PFSK-1 (cell line): ENCODE data around the gene CCDC102A.
A peak's percentile ranks its signal among the peaks of the same experiment; 100 is the strongest.

ENCODE experiments used
- FOXP2 ChIP-seq: optimal IDR thresholded peaks from 2 replicates; pipeline ENCODE3; 2011; ENCODE audit warnings: borderline replicate concordance, control low read depth, inconsistent platforms; ENCODE audit not compliant: insufficient read depth; ENCODE audit errors: extremely low read length, extremely low read depth
- POLR2AphosphoS5 ChIP-seq: IDR thresholded peaks from 2 replicates; pipeline ENCODE4 v1.6.1; 2012; ENCODE audit warnings: low read depth, mild to moderate bottlenecking, control low read depth, low read length, moderate library complexity
- REST ChIP-seq, 2 experiments: IDR thresholded peaks; 2 replicates each; pipeline versions ENCODE4 v1.6.1 to v1.8.0; 2011 to 2012; ENCODE audit warnings: low read depth in 2 of 2, low read length in 2 of 2, control low read depth in 1 of 2, inconsistent platforms in 1 of 2, mild to moderate bottlenecking in 1 of 2, moderate library complexity in 1 of 2; ENCODE audit not compliant: insufficient read depth in 1 of 2
- SIN3A ChIP-seq: IDR thresholded peaks from 2 replicates; pipeline ENCODE4 v1.6.1; 2012; ENCODE audit warnings: mild to moderate bottlenecking, low read length, moderate library complexity, borderline replicate concordance; ENCODE audit not compliant: insufficient read depth
- TAF1 ChIP-seq: IDR thresholded peaks from 2 replicates; pipeline ENCODE4 v1.6.1; 2012; ENCODE audit warnings: low read length, control low read depth, borderline replicate concordance; ENCODE audit not compliant: insufficient read depth

The CCDC102A gene

GRCh38 chr16:57497121-57497520 is 39.2 kb downstream of the CCDC102A start:
- TF ChIP-seq POLR2AphosphoS5 (no peak), SIN3A (no peak), FOXP2 (no peak), TAF1 (no peak), REST (IDR thresholded peaks at IDR 0.05; ENCODE audit: insufficient read depth in 1 of 2, low read depth in 2 of 2, low read length in 2 of 2) (no peak)

GRCh38 chr16:57493767-57494166 is 42.6 kb downstream of the CCDC102A start:
- TF ChIP-seq POLR2AphosphoS5 (no peak), TAF1 (no peak), REST (IDR thresholded peaks at IDR 0.05; ENCODE audit: insufficient read depth in 1 of 2, low read depth in 2 of 2, low read length in 2 of 2) (no peak), SIN3A (no peak), FOXP2 (no peak)

DNA sequence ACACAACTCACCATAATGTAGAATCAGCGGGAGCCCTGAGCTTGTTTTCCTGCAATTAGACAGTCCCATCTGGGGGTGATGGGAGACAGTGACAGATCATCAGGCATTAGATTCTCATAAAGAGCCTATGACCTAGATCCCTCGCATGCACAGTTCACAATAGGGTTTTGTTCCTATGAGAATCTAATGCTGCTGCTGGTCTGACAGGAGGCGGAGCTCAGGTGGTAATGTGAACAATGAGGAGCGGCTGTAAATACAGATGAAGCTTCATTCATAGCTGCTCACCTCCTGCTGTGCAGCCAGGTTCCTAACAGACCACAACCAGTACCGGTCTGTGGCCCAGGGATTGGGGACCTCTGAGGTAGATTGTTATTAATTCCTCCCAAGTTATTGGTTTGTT is 47.1 kb downstream of the CCDC102A start:
- TF ChIP-seq FOXP2 (no peak), TAF1 (no peak), SIN3A (no peak), REST (IDR thresholded peaks at IDR 0.05; ENCODE audit: insufficient read depth in 1 of 2, low read depth in 2 of 2, low read length in 2 of 2) (no peak), POLR2AphosphoS5 (no peak)

GRCh38 chr16:57486858-57487834 is 49.2 kb downstream of the CCDC102A start:
- TF ChIP-seq SIN3A (no peak), POLR2AphosphoS5 (no peak), FOXP2 (no peak), TAF1 (no peak)

GRCh38 chr16:57485916-57486857 is 50.2 kb downstream of the CCDC102A start, which contains the start of gene DOK4:
DOK4 (minus strand) TSS chr16:57486493; CDS start chr16:57479507, 6,986 bp downstream.
- TF ChIP-seq TAF1 (peak; percentile 59; the same call in 1 of the 2 replicates), POLR2AphosphoS5 (no peak), REST (IDR thresholded peaks at IDR 0.05; ENCODE audit: insufficient read depth in 1 of 2, low read depth in 2 of 2, low read length in 2 of 2) (no peak), SIN3A (no peak), FOXP2 (peak; percentile 49)
